ENCODE results near the gene PLA2G6.
A peak's percentile ranks its signal among the peaks of the same experiment; 100 is the strongest.
"Not testable (repeated sequence)": the region's sequence is repeated elsewhere in the genome, so short reads cannot be mapped to it uniquely, and the experiment has no call there.

The PLA2G6 gene

GRCh38 chr22:38191731-38192474 is 10.3 kb upstream of the PLA2G6 start:
- DNase-seq (ENCODE audit: low spot score): no peak

GRCh38 chr22:38191055-38191454 is 9.4 kb upstream of the PLA2G6 start:
- no peak for DNase-seq (ENCODE audit: low spot score)

- DNase-seq (ENCODE audit: low spot score): no peak
Measured at GRCh38 chr22:38190581-38190980, 9.0 kb upstream of the PLA2G6 start.

DNA sequence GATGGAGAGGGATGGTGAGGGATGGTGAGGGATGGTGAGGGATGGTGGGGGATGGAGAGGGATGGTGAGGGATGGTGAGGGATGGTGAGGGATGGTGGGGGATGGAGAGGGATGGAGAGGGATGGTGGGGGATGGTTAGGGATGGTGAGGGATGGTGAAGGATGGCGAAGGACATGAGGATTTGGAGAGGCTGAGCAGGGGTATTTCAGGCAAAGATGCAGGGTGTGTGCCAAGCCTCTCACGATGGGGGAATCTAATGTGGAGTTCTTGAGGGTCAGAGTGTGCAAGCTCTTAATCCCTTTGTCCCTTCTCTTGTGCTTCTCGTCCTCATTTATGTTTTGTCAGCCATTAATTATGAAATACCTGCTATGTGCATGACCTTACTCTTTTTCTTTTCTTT is 7.5 kb upstream of the PLA2G6 start:
- DNase-seq (ENCODE audit: low spot score): no peak

GRCh38 chr22:38187413-38188212 is 6.0 kb upstream of the PLA2G6 start:
- DNase-seq (ENCODE audit: low spot score): no peak

- no peak for DNase-seq (ENCODE audit: low spot score)
Measured at GRCh38 chr22:38186429-38186828, 4.8 kb upstream of the PLA2G6 start.

DNA sequence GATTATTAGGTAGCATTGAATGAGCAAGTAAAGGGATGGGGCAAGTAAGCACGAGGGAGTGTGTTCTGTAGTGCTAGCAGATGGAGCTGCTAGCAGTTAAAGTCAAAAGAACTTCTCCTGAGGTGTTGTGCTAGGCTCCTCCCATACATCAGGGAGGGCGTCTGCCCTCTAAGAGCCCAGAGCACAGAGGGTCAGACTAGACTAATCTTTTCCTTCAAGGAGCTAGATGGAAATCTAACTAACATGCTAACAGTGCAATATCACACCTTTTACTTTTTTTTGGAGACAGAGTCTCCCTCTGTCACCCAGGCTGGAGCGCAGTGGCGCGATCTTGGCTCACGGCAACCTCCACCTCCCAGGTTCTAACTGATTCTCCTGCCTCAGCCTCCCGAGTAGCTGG is 3.2 kb upstream of the PLA2G6 start:
- no peak for DNase-seq (ENCODE audit: low spot score)

DNA sequence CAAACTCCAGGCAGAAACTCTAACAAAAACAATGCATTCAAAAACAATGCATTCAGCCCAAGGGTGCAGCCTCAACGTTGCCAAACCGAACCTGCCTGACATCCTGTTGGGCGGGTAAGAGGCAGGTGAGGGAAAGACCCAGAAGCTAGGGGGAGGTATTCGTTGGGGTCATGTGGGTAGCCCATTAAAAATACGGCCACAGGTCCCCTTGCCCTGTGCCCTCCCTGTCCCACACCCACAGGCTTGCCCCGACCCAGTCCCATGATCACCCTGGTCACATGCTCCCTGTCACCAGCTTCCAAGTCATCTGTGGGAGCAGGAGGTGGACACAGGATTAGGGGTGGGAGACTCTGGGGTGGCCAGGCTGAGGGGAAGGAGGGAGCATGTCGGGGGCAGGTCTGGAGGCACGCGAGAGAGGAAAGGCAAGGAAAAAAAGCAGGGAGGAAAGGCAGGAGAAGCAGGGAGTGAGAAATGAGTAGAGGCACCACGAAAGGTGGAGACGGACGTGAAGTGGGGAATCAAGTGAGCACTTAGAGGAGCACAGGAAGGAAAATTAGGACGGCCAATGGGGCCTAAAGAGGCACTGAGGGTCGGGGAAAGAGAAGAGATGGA is 683 bp downstream of the PLA2G6 start:
- no peak for DNase-seq (ENCODE audit: low spot score)

DNA sequence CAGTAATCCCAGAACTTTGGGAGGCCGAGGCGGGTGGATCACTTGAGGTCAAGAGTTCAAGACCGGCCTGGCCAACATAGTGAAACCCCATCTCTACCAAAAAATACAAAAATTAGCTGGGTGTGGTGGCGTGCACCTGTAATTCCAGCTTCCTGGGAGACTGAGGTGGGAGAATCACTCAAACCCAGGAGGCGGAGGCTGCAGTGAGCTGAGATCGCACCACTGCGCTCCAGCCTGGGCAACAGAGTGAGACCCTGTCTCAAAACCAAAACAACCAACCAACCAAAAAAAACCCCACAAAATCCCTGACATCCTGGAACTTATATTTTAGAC is 3.1 kb downstream of the PLA2G6 start:
- not testable (repeated sequence) for DNase-seq (ENCODE audit: low spot score)

DNA sequence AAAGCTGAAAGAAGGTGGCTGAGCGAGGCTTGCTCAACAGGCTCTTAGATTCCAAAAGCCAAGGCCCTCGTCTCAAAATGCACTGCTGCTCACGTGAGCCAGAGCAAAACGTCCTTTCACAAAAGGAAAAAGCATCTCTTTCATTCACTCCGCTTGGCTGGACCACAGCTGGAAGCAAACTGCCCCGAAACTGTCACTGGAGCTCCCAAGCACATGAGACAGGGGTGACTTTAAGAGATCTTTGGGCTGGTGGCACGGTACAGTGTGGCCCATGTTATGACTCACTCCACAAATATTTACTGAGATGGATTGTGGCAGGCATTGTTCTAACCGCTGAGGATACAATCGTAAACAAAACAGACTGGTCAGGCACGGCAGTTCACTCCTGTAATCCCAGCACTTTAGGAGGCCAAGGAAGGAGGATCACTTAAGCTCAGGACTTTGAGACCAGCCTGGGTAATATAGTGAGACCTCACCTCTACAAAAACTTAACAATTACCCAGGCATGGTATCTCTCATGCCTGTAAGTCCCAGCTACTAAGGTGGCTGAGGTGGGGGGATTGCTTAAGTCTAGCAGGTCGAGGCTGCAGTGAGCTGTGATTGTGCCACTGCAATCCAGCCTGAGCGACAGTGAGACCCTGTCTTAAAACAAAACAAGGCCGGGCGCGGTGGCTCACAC is 3.6 kb downstream of the PLA2G6 start:
- peak; percentile 52 for DNase-seq (ENCODE audit: low spot score)

DNA sequence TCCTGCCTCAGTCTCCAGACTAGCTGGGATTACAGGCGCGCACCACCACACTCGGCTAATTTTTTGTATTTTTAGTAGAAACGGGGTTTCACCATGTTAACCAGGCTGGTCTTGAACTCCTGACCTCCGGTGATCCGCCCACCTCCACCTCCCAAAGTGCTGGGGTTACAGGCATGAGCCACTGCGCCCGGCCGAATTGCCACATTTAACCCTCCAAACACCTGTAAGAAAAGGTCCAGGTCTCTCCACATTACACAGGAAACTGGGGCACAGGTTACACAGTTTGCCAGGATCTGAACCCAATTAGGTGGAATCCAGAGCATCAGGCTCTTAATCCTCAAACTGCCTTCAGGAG is 4.1 kb downstream of the PLA2G6 start:
- not testable (repeated sequence) for DNase-seq (ENCODE audit: low spot score)

- DNase-seq (ENCODE audit: low spot score): no peak
Measured at GRCh38 chr22:38177044-38177443, 4.6 kb downstream of the PLA2G6 start.

GRCh38 chr22:38176170-38176741 is 5.4 kb downstream of the PLA2G6 start:
- DNase-seq (ENCODE audit: low spot score): no peak

GRCh38 chr22:38175206-38176118 is 6.2 kb downstream of the PLA2G6 start:
- DNase-seq (ENCODE audit: low spot score): no peak

GRCh38 chr22:38174626-38175025 is 7.0 kb downstream of the PLA2G6 start:
- DNase-seq (ENCODE audit: low spot score): no peak

DNA sequence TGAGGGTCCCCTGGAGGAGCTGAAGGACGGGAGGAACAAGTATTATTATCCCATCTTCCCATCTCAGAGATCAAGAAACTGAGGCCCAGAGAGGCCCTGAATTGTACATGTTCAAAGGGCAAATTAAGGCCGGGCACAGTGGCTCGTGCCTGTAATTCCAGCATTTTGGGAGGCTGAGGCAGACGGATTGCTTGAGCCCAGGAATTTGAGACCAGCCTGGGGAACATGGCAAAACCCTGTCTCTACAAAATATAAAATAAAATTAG is 8.1 kb downstream of the PLA2G6 start:
- DNase-seq (ENCODE audit: low spot score): no peak

DNA sequence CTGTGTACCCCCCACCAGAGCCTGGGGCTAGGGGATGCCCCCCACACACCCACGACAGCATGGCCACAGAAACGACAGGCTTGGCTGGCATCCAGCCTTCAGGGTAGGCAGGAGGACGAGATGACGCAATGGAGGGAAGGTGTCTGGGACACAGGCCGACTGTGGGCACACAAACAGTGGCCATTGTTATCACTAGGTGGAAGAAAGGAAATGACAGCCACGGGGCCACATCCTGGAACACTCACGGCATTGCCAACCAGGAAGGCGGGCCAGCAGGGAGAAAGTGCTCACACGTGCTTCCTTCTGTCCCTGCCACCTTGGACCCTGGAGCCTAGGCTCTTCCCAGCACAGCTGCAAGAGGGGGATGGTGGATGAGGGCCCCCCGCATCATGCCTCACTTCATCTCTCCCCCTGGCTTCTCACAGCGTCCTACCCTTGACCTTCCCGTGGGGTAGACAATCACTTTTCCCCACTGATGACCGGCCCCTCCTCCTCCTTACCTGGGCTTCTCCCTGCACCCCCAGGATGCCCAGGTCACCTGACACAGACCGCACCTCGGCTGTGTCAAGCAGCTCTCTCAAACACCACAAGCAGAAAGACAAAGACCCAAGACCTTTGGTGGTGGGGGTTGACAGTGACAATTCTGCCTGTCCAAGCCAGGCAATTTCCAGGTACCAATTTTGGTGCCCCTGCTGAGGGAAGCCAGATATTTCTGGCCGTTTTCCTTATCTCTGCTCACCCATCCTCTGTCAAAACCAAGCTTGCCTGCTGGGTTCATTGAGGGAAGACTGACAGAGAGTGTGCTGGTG is 8.6 kb downstream of the PLA2G6 start:
- no peak for DNase-seq (ENCODE audit: low spot score)

DNA sequence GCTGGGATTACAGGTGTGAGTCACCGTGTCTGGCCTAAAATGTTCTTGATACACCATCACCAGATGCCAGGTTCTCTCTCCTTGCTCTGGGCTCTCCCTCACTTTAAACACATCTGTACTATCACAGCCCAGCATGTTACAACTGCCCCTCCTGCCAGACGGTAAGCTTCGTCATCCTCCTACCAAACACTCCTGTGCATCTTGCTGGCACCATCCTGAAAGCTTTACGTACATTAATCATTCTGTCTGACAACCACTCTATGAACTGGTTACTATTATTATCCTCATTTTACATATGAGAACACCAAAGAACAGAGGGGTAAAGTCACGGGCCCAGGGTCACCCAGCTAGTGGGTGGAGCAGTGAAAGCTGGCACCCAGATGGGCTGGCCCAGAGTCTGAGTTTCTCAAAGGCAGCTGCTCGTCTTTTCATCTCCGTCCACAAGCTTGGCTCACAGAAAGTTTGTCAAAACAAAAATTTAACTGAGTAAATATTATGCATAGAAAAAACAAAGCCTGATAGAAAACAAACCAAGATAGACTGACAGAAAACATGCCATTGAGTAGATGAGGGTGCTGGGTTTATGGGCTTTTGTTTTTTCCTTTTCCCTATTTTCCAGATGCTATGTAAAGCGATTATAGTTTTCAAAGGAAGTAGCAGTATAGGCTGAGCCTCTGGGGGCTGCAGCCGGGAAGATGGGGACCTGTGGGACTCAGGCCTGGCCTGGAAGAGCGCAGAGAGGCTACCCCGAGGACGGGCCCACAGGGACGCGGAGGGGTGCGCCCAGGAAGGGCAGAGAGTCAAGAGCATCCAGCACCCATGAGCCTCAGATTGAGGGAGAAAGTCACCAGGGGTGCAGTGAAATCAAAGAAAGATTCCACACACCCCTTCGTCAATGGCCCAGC is 9.5 kb downstream of the PLA2G6 start:
- DNase-seq (ENCODE audit: low spot score): no peak

DNA sequence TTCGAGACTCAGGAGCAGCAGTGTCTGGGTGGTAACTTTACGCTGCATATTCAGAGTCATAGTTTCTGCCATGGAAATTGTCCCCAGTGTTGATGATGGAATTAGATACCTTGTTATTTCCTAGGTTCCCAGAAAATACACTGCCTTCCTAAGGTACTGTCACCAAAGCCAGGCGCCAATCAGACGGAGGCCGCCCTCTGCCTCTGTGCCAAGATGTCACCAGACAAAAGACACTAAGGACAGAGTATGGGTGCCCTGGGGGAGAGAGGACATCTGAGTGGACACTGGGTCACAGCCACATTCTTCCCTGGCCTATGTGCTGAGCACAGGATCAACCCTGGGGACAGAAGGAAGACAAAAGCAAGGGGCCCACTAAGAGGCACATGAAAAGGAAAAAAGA is 11.2 kb downstream of the PLA2G6 start:
- no peak for DNase-seq (ENCODE audit: low spot score)

DNA sequence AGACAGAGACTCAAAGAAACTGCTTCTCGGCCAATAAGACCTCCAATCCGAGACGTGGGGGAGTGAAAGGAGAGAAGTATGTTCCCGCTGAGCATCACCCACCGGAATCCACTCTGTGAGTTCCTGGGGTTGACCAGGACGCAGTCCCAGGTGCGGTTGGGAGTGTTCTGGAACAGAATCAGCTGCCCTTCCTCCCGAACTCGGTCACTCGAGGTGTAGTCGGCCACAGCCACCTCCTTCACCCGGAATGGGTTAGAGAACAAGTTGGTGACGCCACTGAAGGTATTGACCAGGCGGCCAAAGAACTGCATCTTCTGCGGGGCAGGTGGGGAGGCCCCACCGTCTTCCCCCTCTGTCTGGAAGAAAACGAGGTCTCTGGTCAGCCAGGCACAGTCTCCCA is 12.5 kb downstream of the PLA2G6 start:
- no peak for DNase-seq (ENCODE audit: low spot score)

All from HuH-7.5 (cell line).